Retinal pigment epithelial cell (primary cell): ENCODE results near the gene SLC39A13.
A peak's percentile ranks its signal among the peaks of the same experiment; 100 is the strongest.

ENCODE experiments used
- DNase-seq: peaks from one replicate; pipeline ENCODE4 v3.0.0-alpha.2; 2010; ENCODE audit warnings: low read depth
- H3K4me3 ChIP-seq: 2 replicates; pipeline ENCODE4 v1.5.1; 2011; ENCODE audit warnings: mild to moderate bottlenecking, low read length, control low read depth, moderate library complexity
- TF ChIP-seq, protein P1 (sequence below): conservative IDR thresholded peaks from 2 replicates; pipeline ENCODE4 v1.5.1; 2011; ENCODE audit warnings: low read depth, low read length, control low read depth, inconsistent platforms

Gene SLC39A13

GRCh38 chr11:47411884-47412746 is 3.7 kb downstream of the SLC39A13 start:
- no peak overlapping the region for H3K4me3 ChIP-seq
- TF ChIP-seq, protein P1, sequence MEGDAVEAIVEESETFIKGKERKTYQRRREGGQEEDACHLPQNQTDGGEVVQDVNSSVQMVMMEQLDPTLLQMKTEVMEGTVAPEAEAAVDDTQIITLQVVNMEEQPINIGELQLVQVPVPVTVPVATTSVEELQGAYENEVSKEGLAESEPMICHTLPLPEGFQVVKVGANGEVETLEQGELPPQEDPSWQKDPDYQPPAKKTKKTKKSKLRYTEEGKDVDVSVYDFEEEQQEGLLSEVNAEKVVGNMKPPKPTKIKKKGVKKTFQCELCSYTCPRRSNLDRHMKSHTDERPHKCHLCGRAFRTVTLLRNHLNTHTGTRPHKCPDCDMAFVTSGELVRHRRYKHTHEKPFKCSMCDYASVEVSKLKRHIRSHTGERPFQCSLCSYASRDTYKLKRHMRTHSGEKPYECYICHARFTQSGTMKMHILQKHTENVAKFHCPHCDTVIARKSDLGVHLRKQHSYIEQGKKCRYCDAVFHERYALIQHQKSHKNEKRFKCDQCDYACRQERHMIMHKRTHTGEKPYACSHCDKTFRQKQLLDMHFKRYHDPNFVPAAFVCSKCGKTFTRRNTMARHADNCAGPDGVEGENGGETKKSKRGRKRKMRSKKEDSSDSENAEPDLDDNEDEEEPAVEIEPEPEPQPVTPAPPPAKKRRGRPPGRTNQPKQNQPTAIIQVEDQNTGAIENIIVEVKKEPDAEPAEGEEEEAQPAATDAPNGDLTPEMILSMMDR: peak; percentile 86
- DNase-seq: no peak

GRCh38 chr11:47413351-47413750 is 5.0 kb downstream of the SLC39A13 start:
- TF ChIP-seq, protein P1: no peak
- H3K4me3 ChIP-seq: no peak overlapping the region
- DNase-seq: no peak

DNA sequence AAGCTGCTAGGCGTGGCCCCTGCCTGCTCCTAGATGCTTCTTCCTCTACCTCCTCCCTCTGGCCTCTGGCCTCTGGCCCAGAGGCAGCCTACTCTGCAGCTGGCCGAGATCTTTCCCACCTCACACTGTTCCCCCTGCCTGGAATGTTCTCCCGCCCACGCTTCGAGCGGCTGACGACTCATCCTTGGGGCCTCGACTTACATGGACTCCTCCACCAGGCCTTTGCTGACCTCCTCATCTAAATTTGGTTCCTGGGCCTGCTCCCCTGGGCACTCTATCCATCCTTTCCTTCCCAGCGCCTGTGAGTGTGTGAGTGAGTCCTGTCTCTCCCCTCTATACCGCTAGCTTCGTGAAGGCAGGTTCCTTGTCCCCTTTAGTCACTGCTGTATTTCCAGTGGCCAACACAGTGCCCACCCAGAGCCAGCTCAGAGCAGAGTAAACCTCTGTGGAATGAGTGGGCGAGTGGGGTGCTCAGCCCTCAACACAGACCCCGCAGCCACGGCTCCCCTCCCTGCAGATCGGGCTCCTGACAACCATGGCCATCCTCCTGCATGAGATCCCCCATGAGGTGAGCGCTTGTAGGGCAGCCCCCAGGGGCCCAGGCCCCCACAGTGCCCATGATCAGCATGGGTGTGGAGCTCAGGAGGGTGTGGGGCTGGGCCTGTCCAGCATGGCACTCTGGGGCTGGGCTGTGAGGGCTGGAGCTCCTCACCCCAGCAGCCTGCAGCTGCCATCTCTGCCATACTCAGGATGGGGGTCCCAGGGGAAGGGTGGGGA is 5.7 kb downstream of the SLC39A13 start:
- TF ChIP-seq, protein P1: no peak
- no peak for DNase-seq
- no peak overlapping the region for H3K4me3 ChIP-seq

DNA sequence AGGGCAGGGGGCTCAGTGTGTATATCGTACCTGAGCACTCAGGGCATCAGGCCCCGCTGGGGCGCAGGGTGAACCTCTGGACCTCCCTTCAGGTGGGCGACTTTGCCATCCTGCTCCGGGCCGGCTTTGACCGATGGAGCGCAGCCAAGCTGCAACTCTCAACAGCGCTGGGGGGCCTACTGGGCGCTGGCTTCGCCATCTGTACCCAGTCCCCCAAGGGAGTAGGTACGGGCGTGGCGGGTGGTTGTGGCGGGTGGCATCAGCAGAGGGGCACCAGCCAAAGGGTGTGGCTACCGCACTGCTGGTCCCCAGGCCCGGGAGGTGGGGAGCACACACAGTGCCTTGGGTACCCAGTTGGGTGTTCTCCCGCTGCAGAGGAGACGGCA is 6.3 kb downstream of the SLC39A13 start:
- H3K4me3 ChIP-seq: no peak overlapping the region
- DNase-seq: no peak
- TF ChIP-seq, protein P1: no peak

DNA sequence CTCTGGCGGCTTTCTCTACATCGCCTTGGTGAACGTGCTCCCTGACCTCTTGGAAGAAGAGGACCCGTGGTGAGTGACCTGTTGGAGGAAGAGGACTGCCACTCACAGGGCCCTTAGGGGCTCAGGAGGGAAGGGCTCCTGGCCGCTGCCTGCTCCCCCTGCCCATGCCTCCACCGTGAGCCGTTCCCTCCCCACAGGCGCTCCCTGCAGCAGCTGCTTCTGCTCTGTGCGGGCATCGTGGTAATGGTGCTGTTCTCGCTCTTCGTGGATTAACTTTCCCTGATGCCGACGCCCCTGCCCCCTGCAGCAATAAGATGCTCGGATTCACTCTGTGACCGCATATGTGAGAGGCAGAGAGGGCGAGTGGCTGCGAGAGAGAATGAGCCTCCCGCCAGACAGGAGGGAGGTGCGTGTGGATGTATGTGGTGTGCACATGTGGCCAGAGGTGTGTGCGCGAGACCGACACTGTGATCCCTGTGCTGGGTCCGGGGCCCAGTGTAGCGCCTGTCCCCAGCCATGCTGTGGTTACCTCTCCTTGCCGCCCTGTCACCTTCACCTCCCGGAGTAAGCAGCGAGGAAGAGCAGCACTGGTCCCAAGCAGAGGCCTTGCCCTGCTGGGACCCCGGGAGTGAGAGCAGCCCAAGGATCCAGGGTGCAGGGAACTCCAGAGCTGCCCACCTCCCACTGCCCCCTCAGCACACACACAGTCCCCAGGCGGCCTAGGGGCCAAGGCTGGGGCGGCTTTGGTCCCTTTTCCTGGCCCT is 6.9 kb downstream of the SLC39A13 start:
- H3K4me3 ChIP-seq: no peak overlapping the region
- TF ChIP-seq, protein P1: no peak
- no peak for DNase-seq

GRCh38 chr11:47415949-47416472 is 7.6 kb downstream of the SLC39A13 start:
- H3K4me3 ChIP-seq: no peak overlapping the region
- peak; percentile 89 for DNase-seq

More at GRCh38 chr11:47415949-47416472, 7.6 kb downstream of the SLC39A13 start:
- TF ChIP-seq, protein P1: no peak
